ENCODE data around the gene COX19.

DNA sequence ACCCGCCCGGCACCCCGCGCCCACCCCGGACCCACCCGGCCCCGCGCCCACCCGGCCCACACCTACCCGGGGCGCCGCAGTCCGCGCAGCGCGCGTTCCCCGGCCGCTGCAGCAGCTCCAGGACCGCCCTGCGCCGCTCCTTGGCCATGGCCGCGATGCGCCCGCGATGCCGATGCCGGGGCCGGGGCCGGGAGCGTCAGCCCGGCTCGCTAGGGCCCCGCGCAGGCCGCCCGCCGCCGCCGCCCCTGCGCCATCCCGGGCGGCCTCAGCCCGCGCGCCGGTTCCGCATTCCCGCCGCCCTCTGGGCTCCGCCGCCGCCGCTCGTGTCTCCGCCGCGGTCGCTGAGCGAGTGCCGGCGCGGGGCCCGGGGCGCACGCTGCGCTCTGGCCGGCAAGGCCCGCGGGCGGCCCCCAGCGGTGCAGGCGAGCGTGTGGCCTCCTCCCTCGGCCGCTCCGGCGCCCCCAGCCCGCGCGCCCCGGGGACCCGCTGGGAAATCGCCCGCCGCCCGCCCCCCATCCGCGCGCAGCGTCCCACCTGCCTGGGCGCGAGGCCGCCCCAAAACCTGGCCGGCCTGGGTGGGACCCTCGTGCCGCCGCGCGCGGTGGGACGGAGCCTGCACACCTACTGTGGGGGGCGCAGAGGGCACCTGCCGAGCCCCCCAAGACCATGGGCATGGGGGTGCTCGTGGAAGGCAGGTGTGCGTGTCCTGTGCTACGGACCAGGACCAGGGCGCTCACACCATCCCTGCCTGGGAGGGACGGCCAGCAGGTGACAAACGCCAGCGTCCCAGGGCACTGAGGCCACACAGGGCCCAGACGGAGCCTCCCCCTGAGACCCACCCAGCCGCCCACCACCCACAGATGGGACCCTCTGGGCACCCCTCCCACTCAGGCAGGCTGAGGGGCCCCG lies 20.8 kb downstream of the COX19 start, which contains the start of gene ADAP1:
- TF ChIP-seq, protein P1, sequence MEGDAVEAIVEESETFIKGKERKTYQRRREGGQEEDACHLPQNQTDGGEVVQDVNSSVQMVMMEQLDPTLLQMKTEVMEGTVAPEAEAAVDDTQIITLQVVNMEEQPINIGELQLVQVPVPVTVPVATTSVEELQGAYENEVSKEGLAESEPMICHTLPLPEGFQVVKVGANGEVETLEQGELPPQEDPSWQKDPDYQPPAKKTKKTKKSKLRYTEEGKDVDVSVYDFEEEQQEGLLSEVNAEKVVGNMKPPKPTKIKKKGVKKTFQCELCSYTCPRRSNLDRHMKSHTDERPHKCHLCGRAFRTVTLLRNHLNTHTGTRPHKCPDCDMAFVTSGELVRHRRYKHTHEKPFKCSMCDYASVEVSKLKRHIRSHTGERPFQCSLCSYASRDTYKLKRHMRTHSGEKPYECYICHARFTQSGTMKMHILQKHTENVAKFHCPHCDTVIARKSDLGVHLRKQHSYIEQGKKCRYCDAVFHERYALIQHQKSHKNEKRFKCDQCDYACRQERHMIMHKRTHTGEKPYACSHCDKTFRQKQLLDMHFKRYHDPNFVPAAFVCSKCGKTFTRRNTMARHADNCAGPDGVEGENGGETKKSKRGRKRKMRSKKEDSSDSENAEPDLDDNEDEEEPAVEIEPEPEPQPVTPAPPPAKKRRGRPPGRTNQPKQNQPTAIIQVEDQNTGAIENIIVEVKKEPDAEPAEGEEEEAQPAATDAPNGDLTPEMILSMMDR (IDR thresholded peaks at IDR 0.05): no peak
- TF ChIP-seq EZH2 (IDR thresholded peaks at IDR 0.05; ENCODE audit: borderline replicate concordance, insufficient read depth, low read depth, low read length, poor library complexity, severe bottlenecking): no peak

All from B cell (primary cell).